DOHH2 (cell line): ENCODE data around the gene FASLG.

Source experiments
- EZH2phosphoT487 ChIP-seq: fragments of 200-600 bp; sonication (generic); IDR thresholded peaks from 2 replicates; pipeline ENCODE4 v1.6.1; 2017; ENCODE audit warnings: borderline replicate concordance, mild to moderate bottlenecking, antibody characterized with exemption, low read length, moderate library complexity, mixed read lengths
- TF ChIP-seq, protein P1 (sequence below): fragments of 200-600 bp; sonication (generic); IDR thresholded peaks from one replicate; pipeline ENCODE4 v1.5.1; 2014; ENCODE audit warnings: antibody characterized with exemption, mild to moderate bottlenecking, low read depth, low read length; ENCODE audit not compliant: poor library complexity, severe bottlenecking

DNA sequence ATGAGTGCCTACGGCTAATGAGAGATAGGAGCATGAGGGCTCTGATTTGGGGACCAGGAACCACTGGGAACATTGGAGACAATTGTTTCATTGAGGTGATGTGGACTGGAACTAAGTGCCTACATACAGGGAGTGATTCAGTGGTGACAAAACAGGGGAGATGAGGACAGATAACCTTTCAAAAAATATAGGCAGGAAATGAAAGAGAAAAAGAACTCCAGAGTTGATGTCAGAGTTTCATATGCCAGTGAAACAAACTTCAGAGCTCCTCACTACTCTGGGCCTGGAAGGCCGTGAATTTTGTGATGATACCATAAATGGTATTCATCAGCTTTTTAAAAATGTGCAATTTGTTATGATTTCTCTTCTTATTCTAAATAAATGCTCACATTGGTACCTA is 39.3 kb downstream of the FASLG start:
- TF ChIP-seq, protein P1, sequence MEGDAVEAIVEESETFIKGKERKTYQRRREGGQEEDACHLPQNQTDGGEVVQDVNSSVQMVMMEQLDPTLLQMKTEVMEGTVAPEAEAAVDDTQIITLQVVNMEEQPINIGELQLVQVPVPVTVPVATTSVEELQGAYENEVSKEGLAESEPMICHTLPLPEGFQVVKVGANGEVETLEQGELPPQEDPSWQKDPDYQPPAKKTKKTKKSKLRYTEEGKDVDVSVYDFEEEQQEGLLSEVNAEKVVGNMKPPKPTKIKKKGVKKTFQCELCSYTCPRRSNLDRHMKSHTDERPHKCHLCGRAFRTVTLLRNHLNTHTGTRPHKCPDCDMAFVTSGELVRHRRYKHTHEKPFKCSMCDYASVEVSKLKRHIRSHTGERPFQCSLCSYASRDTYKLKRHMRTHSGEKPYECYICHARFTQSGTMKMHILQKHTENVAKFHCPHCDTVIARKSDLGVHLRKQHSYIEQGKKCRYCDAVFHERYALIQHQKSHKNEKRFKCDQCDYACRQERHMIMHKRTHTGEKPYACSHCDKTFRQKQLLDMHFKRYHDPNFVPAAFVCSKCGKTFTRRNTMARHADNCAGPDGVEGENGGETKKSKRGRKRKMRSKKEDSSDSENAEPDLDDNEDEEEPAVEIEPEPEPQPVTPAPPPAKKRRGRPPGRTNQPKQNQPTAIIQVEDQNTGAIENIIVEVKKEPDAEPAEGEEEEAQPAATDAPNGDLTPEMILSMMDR: no peak
- no peak for TF ChIP-seq EZH2phosphoT487
